H1 (cell line): ENCODE data around the gene DHH. TPM values are rescaled to one million over a fixed set of nuclear protein-coding genes. Genes with fewer than 3 reads are reported as not detected.

Experiments
- CTCF ChIA-PET: fragments of 300-600 bp; sonication (Branson Sonifier 250); formaldehyde crosslinking; loops from one replicate; lab custom pipeline; 2021; ENCODE audit not compliant: partially characterized antibody; lab: Charles Lee
- POLR2A ChIA-PET: fragments of 300-600 bp; sonication (Branson Sonifier 250); formaldehyde crosslinking; loops from one replicate; lab custom pipeline; 2021; ENCODE audit warnings: inconsistent platforms; ENCODE audit not compliant: partially characterized antibody; lab: Charles Lee
- DNase-seq, 2 experiments: peaks; one replicate each; pipeline versions ENCODE4 v3.0.0 to v3.0.0-alpha.2; 2010 to 2022; ENCODE audit warnings: low spot score in 2 of 2, low read depth in 1 of 2, mixed read lengths in 1 of 2
- FAIRE-seq: peaks from 2 replicates; lab custom pipeline; 2011; peaks lifted over from hg19 to GRCh38; lab: Jason Lieb, UNC
- H2AFZ ChIP-seq: 2 replicates; pipeline ENCODE4 v1.8.1; 2012; ENCODE audit warnings: low read length, inconsistent platforms
- H2AK5ac ChIP-seq: 2 replicates; pipeline ENCODE4 v1.6.1; 2013; ENCODE audit warnings: low read depth, low read length
- H2BK120ac ChIP-seq: replicated peaks from 2 replicates; pipeline ENCODE3; 2013; ENCODE audit warnings: low read depth, low read length, inconsistent platforms
- H2BK12ac ChIP-seq: 2 replicates; pipeline ENCODE4 v1.6.1; 2013; ENCODE audit warnings: low read depth, low read length
- H2BK15ac ChIP-seq: 2 replicates; pipeline ENCODE4 v1.6.1; 2013; ENCODE audit warnings: low read length
- H2BK20ac ChIP-seq: 2 replicates; pipeline ENCODE4 v1.6.1; 2013; ENCODE audit warnings: low read length
- H2BK5ac ChIP-seq: 2 replicates; pipeline ENCODE4 v1.6.1; 2013; ENCODE audit warnings: low read depth, low read length
- H3K14ac ChIP-seq: 2 replicates; pipeline ENCODE4 v1.6.1; 2013; ENCODE audit warnings: inconsistent platforms; ENCODE audit not compliant: insufficient read length
- H3K18ac ChIP-seq: 2 replicates; pipeline ENCODE4 v1.6.1; 2013; ENCODE audit warnings: low read length; ENCODE audit errors: extremely low read depth
- H3K23ac ChIP-seq: 2 replicates; pipeline ENCODE4 v1.6.1; 2013; ENCODE audit warnings: inconsistent platforms; ENCODE audit not compliant: insufficient read length
- H3K23me2 ChIP-seq: 2 replicates; pipeline ENCODE4 v1.6.1; 2013; ENCODE audit warnings: low read depth, low read length
- H3K27ac ChIP-seq: 2 replicates; pipeline ENCODE4 v1.6.1; 2011; ENCODE audit warnings: low read depth, low read length, inconsistent platforms
- H3K27me3 ChIP-seq, 4 experiments: replicated peaks in 1 of 4; 1 replicate in 1 of 4; 2 replicates in 3 of 4; pipeline versions ENCODE4 v1.6.1 to v1.8.1; 2011 to 2013; ENCODE audit warnings: low read length in 3 of 4, mild to moderate bottlenecking in 3 of 4, inconsistent platforms in 2 of 4, mixed read lengths in 2 of 4, moderate library complexity in 1 of 4; ENCODE audit not compliant: control insufficient read depth in 3 of 4, insufficient read depth in 3 of 4; ENCODE audit errors: extremely low read depth in 1 of 4
- H3K36me3 ChIP-seq, 4 experiments: 2 replicates each; pipeline versions ENCODE4 v1.6.1 to v1.8.1; 2011 to 2013; ENCODE audit warnings: mild to moderate bottlenecking in 4 of 4, low read length in 3 of 4, moderate library complexity in 2 of 4, control low read depth in 1 of 4, inconsistent platforms in 1 of 4; ENCODE audit not compliant: insufficient read depth in 4 of 4, control insufficient read depth in 2 of 4
- H3K4ac ChIP-seq: replicated peaks from 2 replicates; pipeline ENCODE3; 2013; ENCODE audit warnings: low read length, low read depth, mixed read lengths, inconsistent platforms; ENCODE audit not compliant: insufficient read length
- H3K4me1 ChIP-seq, 4 experiments: replicated peaks in 1 of 4; 1 replicate in 1 of 4; 2 replicates in 3 of 4; pipeline versions ENCODE4 v1.6.1 to v1.8.1; 2011 to 2013; ENCODE audit warnings: low read length in 3 of 4, inconsistent platforms in 2 of 4, mixed read lengths in 1 of 4; ENCODE audit not compliant: insufficient read depth in 4 of 4, control insufficient read depth in 3 of 4
- H3K4me2 ChIP-seq, 2 experiments: 2 replicates each; pipeline versions ENCODE4 v1.6.1 to v1.8.1; 2011 to 2013; ENCODE audit warnings: low read depth in 2 of 2, low read length in 2 of 2, control low read depth in 1 of 2, inconsistent platforms in 1 of 2, mild to moderate bottlenecking in 1 of 2; ENCODE audit not compliant: insufficient read depth in 1 of 2
- H3K4me3 ChIP-seq, 4 experiments: fragments of 200-600, 300-600 bp in 1 of 4; sonication (generic), shearing (Covaris generic), sonication (Bioruptor Twin) in 1 of 4; 2 replicates each; pipeline versions ENCODE4 v1.5.1 to v1.8.1; 2011 to 2016; ENCODE audit warnings: low read length in 4 of 4, low read depth in 3 of 4, control low read depth in 2 of 4, inconsistent platforms in 2 of 4, mild to moderate bottlenecking in 2 of 4, mixed read lengths in 1 of 4, moderate library complexity in 1 of 4; ENCODE audit not compliant: insufficient read depth in 2 of 4; ENCODE audit errors: extremely low read depth in 1 of 4
- H3K56ac ChIP-seq: replicated peaks from 2 replicates; pipeline ENCODE3; 2013; ENCODE audit warnings: low read depth, mild to moderate bottlenecking, mixed read lengths, low read length, inconsistent platforms; ENCODE audit not compliant: insufficient read length
- H3K79me1 ChIP-seq: 2 replicates; pipeline ENCODE4 v1.6.1; 2013; ENCODE audit warnings: low read depth, low read length, control low read depth
- H3K79me2 ChIP-seq, 2 experiments: 2 replicates each; pipeline versions ENCODE4 v1.6.1 to v1.8.1; 2012 to 2013; ENCODE audit warnings: low read length in 2 of 2, mild to moderate bottlenecking in 2 of 2, inconsistent platforms in 1 of 2; ENCODE audit not compliant: insufficient read depth in 2 of 2, control insufficient read depth in 1 of 2
- H3K9ac ChIP-seq, 4 experiments: replicated peaks in 1 of 4; 1 replicate in 1 of 4; 2 replicates in 3 of 4; pipeline versions ENCODE4 v1.6.1 to v1.8.1; 2011 to 2013; ENCODE audit warnings: low read depth in 3 of 4, low read length in 3 of 4, control low read depth in 2 of 4, mild to moderate bottlenecking in 2 of 4, moderate library complexity in 2 of 4, inconsistent platforms in 1 of 4; ENCODE audit errors: extremely low read depth in 1 of 4
- H3K9me3 ChIP-seq, 2 experiments: 2 replicates each; pipeline versions ENCODE4 v1.6.1 to v1.8.1; 2012 to 2013; ENCODE audit warnings: mild to moderate bottlenecking in 2 of 2, moderate library complexity in 2 of 2, control low read depth in 1 of 2, inconsistent platforms in 1 of 2, low read depth in 1 of 2, low read length in 1 of 2, mixed read lengths in 1 of 2; ENCODE audit not compliant: insufficient read depth in 2 of 2
- H4K20me1 ChIP-seq, 2 experiments: replicated peaks in 1 of 2; 2 replicates each; pipeline versions ENCODE3 to v1.8.1; 2011 to 2013; ENCODE audit warnings: inconsistent platforms in 2 of 2, low read length in 2 of 2, mild to moderate bottlenecking in 1 of 2; ENCODE audit not compliant: insufficient read depth in 2 of 2, control insufficient read depth in 1 of 2
- H4K5ac ChIP-seq: 2 replicates; pipeline ENCODE4 v1.6.1; 2013; ENCODE audit warnings: low read length, low read depth, mixed read lengths, inconsistent platforms; ENCODE audit not compliant: insufficient read length
- H4K8ac ChIP-seq: 2 replicates; pipeline ENCODE4 v1.8.0; 2013; ENCODE audit warnings: mild to moderate bottlenecking, moderate library complexity, low read length, inconsistent platforms; ENCODE audit not compliant: insufficient read depth; ENCODE audit errors: extremely low read depth
- H4K91ac ChIP-seq: replicated peaks from 2 replicates; pipeline ENCODE3; 2013; ENCODE audit warnings: low read length, mixed read lengths, inconsistent platforms; ENCODE audit not compliant: insufficient read length
- BCL11A ChIP-seq, 2 experiments: IDR thresholded peaks; one replicate each; pipeline ENCODE4 v1.6.1; 2011; ENCODE audit warnings: low read depth in 2 of 2, low read length in 2 of 2, mild to moderate bottlenecking in 2 of 2
- CHD2 ChIP-seq: IDR thresholded peaks from 2 replicates; pipeline ENCODE4 v1.6.1; 2012; ENCODE audit warnings: low read length, improper control_type of control experiment
- HDAC2 ChIP-seq, 2 experiments: fragments of 300-600 bp in 1 of 2; sonication (generic) in 1 of 2; IDR thresholded peaks; 2 replicates each; pipeline ENCODE4 v1.6.1; 2011 to 2012; ENCODE audit warnings: low read depth in 2 of 2, low read length in 2 of 2, mild to moderate bottlenecking in 2 of 2, moderate library complexity in 2 of 2, borderline replicate concordance in 1 of 2, inconsistent platforms in 1 of 2
- JUN ChIP-seq: IDR thresholded peaks from 2 replicates; pipeline ENCODE4 v1.6.1; 2011; ENCODE audit warnings: low read depth, mild to moderate bottlenecking, improper control_type of control experiment, low read length
- NANOG ChIP-seq: IDR thresholded peaks from 2 replicates; pipeline ENCODE4 v1.6.1; 2011; ENCODE audit warnings: low read length, low read depth, mild to moderate bottlenecking, inconsistent platforms; ENCODE audit not compliant: insufficient read depth, poor library complexity, severe bottlenecking
- RAD21 ChIP-seq, 2 experiments: IDR thresholded peaks in 1 of 2; conservative IDR thresholded peaks in 1 of 2; 2 replicates each; pipeline ENCODE4 v1.6.1; 2011; ENCODE audit warnings: low read depth in 2 of 2, low read length in 2 of 2, improper control_type of control experiment in 1 of 2, inconsistent platforms in 1 of 2, mild to moderate bottlenecking in 1 of 2, moderate library complexity in 1 of 2
- SAP30 ChIP-seq: fragments of 300-600 bp; sonication (generic); IDR thresholded peaks from 2 replicates; pipeline ENCODE4 v1.7.1; 2012; ENCODE audit warnings: low read length, moderate library complexity, mild to moderate bottlenecking, inconsistent platforms; ENCODE audit not compliant: insufficient read depth, insufficient replicate concordance
- SIN3A ChIP-seq, 2 experiments: IDR thresholded peaks in 1 of 2; conservative IDR thresholded peaks in 1 of 2; 2 replicates each; pipeline ENCODE4 v1.6.1; 2011 to 2012; ENCODE audit warnings: low read length in 2 of 2, improper control_type of control experiment in 1 of 2, low read depth in 1 of 2, mild to moderate bottlenecking in 1 of 2
- SIRT6 ChIP-seq: IDR thresholded peaks from one replicate; pipeline ENCODE4 v1.7.1; 2012; ENCODE audit warnings: low read length, inconsistent platforms
- SP1 ChIP-seq: IDR thresholded peaks from 2 replicates; pipeline ENCODE4 v1.6.1; 2011; ENCODE audit warnings: low read depth, low read length
- SP4 ChIP-seq: IDR thresholded peaks from 2 replicates; pipeline ENCODE4 v1.6.1; 2012; ENCODE audit warnings: low read length, inconsistent platforms
- SRF ChIP-seq: IDR thresholded peaks from 2 replicates; pipeline ENCODE4 v1.6.1; 2011; ENCODE audit warnings: mild to moderate bottlenecking, low read depth, low read length, moderate library complexity
- TAF1 ChIP-seq: IDR thresholded peaks from 2 replicates; pipeline ENCODE4 v1.6.1; 2011; ENCODE audit warnings: mild to moderate bottlenecking, low read depth, low read length
- WGBS, 2 experiments: shearing (Covaris generic) in 1 of 2; methylation state at CpG; one replicate each; pipeline versions ENCODE4 v1.1.6 to v1.1.7; 2013 to 2015; ENCODE audit warnings: low lambda C conversion rate in 2 of 2, mixed read lengths in 2 of 2, inconsistent platforms in 1 of 2, low coverage in 1 of 2, missing lambda C conversion rate in 1 of 2; ENCODE audit not compliant: insufficient replicate concordance in 2 of 2, insufficient coverage in 1 of 2, insufficient read length in 1 of 2; ENCODE audit errors: extremely low coverage in 1 of 2, missing lambda C conversion rate in 1 of 2; 5-methylcytosine and 5-hydroxymethylcytosine counted together
- polyA plus RNA-seq, 7 experiments: library from polyadenylated mRNA; depleted of rRNA in 3 of 7; stranded (reverse) in 5 of 7; unstranded in 2 of 7; fragments of >200 nt in 5 of 7; fragments of 200-250 nt in 2 of 7; gene quantifications; 1 replicate in 5 of 7; 2 replicates in 1 of 7; 4 replicates in 1 of 7; pipeline versions ENCODE4 v1.2.1 to v1.2.3, GENCODE V29; 2011 to 2013; ENCODE audit warnings: missing spikeins in 2 of 7, mixed read lengths in 2 of 7
- total RNA-seq: library from RNA; stranded (reverse); fragmentation: NEBNext Ultra II Directional; extraction: Animal tissue kit (Norgen Biotek cat#: 25700); gene quantifications from 2 replicates; pipeline ENCODE4 v1.2.1, GENCODE V29; 2021

Gene DHH
- total and polyA plus RNA-seq, 2 of the 8 experiments (the other 6 are each of a cell fraction or from before 2014, with no cell fraction given), result 0.03 to 0.11 TPM

GRCh38 chr12:49040364-49040855 lies 54.2 kb downstream of the DHH start:
- H3K4me1 ChIP-seq, result no peaks in the 10 kb centered on the region
- no peak overlapping the region for H4K8ac ChIP-seq
- no peaks in the 10 kb centered on the region for H3K9me3 ChIP-seq
- ChIA-PET POLR2A (interaction anchor here (1.3 to 22.2 kb wide), 4 partner anchors 0 to 30 kb away, joined by 3 to 339 read pairs (median 171); no protein-coding TSS in a partner anchor), CTCF (interaction anchor here (0.7 to 12.2 kb wide), 12 partner anchors 6 to 220 kb away, joined by 3 to 126 read pairs (median 4); no protein-coding TSS in a partner anchor)
- 96% methylated on average over 8 of the region's 14 CpGs; no CpG with 5 or more reads in 1 of the 2 experiments for WGBS, 2 experiments
- H3K27me3 ChIP-seq, result no peaks in the 10 kb centered on the region
- no peak overlapping the region for H3K4ac ChIP-seq
- H2BK20ac ChIP-seq, result no peak overlapping the region
- no peak overlapping the region for H3K18ac ChIP-seq
- H3K23me2 ChIP-seq, result no peaks in the 10 kb centered on the region
- no peak overlapping the region for H3K56ac ChIP-seq
- no peaks in the 10 kb centered on the region; the same call in 1 of the 2 replicates for H3K79me1 ChIP-seq
- H3K4me2 ChIP-seq, result no peak overlapping the region
- no peak overlapping the region for H4K5ac ChIP-seq
- H3K36me3 ChIP-seq, result peaks cover 52 to 87% (median 80%) of the 10 kb centered on the region in 4 experiments
- H2AK5ac ChIP-seq, result no peak overlapping the region
- no peak for FAIRE-seq
- no peak overlapping the region for H3K14ac ChIP-seq
- no peak overlapping the region for H3K4me3 ChIP-seq
- no peak overlapping the region for H3K23ac ChIP-seq
- H3K27ac ChIP-seq, result no peak overlapping the region
- H3K79me2 ChIP-seq, result no peaks in the 10 kb centered on the region
- peaks cover 15 to 33% of the 10 kb centered on the region in 2 experiments for H4K20me1 ChIP-seq
- H2BK15ac ChIP-seq, result no peak overlapping the region
- H3K9ac ChIP-seq, result no peak overlapping the region
- no peak overlapping the region for H2BK12ac ChIP-seq
- no peak overlapping the region for H2AFZ ChIP-seq
- no peak overlapping the region for H2BK5ac ChIP-seq
- H4K91ac ChIP-seq, result no peak overlapping the region
- H2BK120ac ChIP-seq, result no peak overlapping the region
- DNase-seq, result no peak
- no peak for TF ChIP-seq SRF
- no peak for TF ChIP-seq JUN
- no peak for TF ChIP-seq SIRT6
- TF ChIP-seq SP1, result no peak
- TF ChIP-seq TAF1, result no peak
- no peak for TF ChIP-seq NANOG
- TF ChIP-seq BCL11A (IDR thresholded peaks at IDR 0.05; ENCODE audit: low read depth in 2 of 2, low read length in 2 of 2), result no peak
- no peak for TF ChIP-seq SP4
- TF ChIP-seq HDAC2 (IDR thresholded peaks at IDR 0.05; ENCODE audit: borderline replicate concordance in 1 of 2, low read depth in 2 of 2, low read length in 2 of 2), result no peak
- no peak for TF ChIP-seq RAD21 (IDR thresholded peaks at IDR 0.05 in 1 of 2, conservative IDR thresholded peaks at IDR 0.05 in 1 of 2; ENCODE audit: low read depth in 2 of 2, low read length in 2 of 2)
- TF ChIP-seq CHD2, result no peak
- TF ChIP-seq SAP30, result no peak
- no peak for TF ChIP-seq SIN3A (conservative IDR thresholded peaks at IDR 0.05 in 1 of 2, IDR thresholded peaks at IDR 0.05 in 1 of 2; ENCODE audit: low read depth in 1 of 2, low read length in 2 of 2)
